Endometrial microvascular endothelial cells (primary cell): Measurements from ENCODE around the gene FAM200B. TPM values are rescaled to one million over a fixed set of nuclear protein-coding genes. Genes with fewer than 3 reads are reported as not detected.

ENCODE experiments used
- in situ Hi-C: cut with HindIII; loops from 2 replicates; pipeline ENCODE4 v1.10.0; 2017; ENCODE audit warnings: low sequenced_read_pairs, low pct_unique_long_range_greater_than_20kb; ENCODE audit errors: inconsistent ontology term
- total RNA-seq: library from RNA; depleted of rRNA; stranded (reverse); fragments of >200 nt; gene quantifications from one replicate; pipeline ENCODE4 v1.2.3, GENCODE V29; 2015; ENCODE audit errors: inconsistent ontology term

Gene FAM200B
- total RNA-seq, 1 donor from 2014 or later = 61.6 TPM

DNA sequence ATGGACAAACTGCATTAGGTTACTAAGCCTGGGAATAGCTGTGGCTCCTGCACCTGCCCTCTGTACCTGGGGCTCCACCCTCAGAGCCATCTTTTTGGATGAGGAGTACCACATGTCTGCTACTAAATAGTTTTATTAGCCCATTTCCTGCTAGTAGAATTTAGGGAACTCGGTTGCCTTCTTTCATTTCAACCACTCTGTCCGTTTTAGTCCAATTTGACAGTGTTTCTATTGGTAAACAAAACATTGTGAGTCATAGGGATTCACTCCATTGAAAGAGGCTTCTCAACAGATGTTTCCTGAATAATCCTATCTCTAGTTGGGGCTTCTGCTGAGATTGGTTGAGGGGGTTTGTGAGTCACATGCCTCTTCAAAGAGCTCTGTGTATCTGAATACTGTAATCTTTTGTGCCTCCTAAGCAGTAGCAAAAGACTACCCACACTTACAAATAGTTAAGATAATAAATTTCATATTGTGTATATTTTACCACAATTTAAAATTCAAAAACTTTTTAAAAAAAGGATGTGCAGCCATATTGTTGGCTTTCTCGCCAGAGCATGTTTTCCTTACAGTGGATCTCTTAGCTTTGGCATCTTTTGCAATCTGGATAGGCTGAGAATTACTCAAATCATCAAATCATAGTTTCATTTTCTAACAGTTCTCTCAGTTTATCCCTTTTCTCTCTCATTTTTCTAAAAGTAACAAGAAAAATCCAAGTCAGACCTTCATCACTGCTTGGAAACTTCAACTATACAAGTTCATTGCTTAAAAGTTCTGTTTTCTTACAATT lies 9.9 kb downstream of the FAM200B start:
- in situ Hi-C loops = no loop called here

DNA sequence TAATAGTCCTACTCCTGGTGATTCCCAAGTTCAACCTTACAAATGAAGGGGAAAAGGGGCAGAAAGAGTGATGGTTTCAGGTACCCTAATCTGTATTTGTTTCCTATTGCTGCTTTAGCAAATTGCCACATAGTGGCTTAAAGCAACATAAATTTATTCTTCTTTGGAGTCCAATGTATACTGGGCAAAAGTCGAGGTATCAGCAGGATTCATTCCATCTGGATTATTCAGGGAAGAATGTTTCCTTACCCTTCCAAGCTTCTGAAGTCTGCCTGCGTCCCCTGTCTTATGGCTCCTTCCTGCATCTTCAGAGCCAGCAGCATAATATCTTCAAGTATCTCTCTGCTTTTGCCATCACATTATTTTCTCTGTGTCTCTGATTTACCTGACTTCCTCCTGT lies 11.0 kb downstream of the FAM200B start:
- in situ Hi-C loops = no loop called here

DNA sequence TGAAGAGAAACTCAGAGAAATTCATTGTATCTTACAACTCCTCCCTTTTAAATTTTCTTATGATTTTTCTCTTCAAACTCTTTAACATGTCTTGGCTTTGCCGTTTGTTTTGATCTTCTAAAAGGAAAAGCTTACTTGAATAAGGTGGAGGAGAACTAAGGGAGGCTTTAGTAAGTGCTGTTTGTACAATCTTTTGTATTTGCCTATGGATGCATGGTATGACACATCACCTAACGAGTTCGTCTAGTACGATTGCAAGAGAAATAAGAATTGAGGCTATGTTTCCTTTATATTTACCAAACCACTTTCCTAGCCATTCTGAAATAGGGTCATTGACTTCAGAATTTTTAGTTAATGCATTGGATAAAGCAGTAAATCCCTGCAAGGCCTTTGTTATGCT lies 12.8 kb downstream of the FAM200B start:
- in situ Hi-C loops = no loop called here

DNA sequence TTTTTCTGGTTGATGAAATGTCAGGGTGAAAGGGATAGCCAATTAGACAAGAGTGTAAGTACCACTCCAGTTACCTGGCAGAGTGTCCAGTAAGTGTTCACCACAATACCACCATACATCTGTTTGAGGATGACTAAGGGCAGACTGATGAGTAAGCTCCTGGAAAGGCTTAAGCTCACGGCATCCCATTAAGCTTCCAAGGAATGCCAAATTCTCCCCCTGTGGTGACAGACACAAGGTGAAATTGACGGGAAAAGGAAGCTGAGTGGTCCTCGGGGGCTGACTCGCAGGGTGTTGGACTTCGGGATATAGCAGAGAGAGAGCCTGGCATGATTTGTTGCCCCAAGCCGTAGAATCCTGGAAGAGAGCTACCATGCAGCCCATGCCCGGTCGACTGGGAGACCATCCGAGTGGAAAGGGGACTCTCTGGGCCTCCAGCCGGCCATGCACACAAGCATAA lies 13.6 kb downstream of the FAM200B start:
- in situ Hi-C loops = no loop called here

DNA sequence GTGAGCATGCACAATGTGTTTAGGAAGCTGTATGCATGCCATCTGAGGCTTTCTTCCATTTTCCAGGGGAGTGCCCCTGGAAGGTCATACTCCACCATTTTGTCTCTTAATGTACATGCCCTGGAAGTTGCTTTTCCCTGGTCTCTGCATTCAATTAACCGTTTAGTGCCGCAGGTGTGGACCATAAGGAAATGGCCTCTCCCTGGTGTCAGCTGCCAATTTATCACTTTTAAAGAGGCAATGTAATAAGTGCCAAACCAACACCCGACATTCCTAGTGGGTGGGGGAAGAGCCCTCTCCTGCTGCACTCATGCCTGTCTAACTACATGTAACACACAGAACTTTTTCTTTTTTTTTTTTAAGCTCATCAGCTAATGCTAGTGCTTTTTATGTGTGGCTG lies 14.1 kb downstream of the FAM200B start:
- in situ Hi-C loops = no loop called here

DNA sequence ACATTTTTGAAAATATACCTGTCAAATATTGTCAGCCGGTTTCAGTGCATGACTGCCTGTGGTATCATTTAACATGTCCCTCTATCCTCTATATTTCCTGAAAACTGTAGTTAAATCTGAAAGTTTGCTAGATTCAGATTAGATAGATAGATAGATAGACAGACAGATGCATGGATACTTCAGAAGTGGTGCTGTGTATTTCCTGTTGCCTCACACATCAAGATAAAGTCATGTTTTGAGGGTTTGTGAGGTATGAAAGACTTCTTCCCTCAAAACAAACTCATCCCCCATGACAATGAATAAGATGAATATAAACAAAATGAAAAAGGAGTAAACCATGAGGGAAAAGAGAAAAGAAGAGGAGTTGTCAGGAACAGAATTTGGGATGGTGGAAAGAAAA lies 15.2 kb downstream of the FAM200B start:
- in situ Hi-C loops = no loop called here

DNA sequence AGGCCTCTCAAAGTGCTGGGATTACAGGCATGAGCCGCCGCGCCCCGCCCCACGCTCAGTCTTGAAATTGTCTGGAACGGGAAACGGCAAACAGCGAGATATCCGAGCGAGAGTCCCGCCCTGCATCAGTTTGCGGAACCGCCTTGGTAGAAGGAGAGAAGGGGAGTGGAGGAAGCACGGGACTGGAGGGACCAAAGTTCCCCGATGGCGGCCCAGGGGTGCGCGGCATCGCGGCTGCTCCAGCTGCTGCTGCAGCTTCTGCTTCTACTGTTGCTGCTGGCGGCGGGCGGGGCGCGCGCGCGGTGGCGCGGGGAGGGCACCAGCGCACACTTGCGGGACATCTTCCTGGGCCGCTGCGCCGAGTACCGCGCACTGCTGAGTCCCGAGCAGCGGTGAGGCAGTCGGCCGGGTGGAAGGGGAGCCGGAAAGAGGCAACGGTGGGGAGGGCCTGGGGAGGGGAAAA lies 21.3 kb downstream of the FAM200B start, which contains the start of gene BST1:
TSS of gene BST1 (plus strand) at position 125 of the 463 bp plus-strand sequence. CDS start at position 205, 80 bp downstream.
- in situ Hi-C loops = no loop called here

DNA sequence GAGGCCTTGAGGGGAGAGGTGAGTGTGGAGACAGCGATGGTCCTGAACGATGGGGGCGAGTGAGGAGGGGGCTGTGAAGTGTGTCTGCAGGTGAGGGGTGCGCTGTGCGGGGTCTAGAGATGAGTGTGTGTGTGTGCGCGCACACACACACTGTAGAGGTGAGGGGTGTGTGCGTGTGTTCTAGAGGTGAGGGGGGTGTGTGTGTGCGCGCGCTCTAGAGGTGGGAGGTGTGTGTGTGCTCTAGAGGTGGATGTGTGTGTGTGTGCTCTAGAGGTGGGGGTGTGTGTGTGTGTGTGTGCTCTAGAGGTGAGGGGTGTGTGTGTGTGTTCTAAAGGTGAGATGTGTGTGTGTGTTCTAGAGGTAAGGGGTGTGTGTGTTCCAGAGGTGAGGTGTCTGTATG lies 21.8 kb downstream of the FAM200B start:
- in situ Hi-C loops = no loop called here

DNA sequence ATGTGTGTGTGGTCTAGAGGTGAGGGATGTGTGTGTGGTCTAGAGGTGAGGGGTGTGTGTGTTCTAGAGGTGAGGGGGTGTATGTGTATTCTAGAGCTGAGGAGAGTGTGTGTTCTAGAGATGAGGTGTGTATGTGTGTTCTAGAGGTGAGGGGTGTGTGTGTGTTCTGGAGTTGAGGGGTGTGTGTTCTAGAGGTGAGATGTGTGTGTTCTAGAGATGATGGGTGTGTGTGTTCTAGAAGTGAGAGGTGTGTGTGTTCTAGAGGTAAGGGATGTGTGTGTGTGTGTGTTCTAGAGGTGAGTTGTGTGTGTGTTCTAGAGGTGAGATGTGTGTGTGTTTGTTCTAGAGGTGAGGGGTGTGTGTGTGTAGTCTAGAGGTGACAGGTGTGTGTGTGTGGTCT lies 22.5 kb downstream of the FAM200B start:
- in situ Hi-C loops = no loop called here

DNA sequence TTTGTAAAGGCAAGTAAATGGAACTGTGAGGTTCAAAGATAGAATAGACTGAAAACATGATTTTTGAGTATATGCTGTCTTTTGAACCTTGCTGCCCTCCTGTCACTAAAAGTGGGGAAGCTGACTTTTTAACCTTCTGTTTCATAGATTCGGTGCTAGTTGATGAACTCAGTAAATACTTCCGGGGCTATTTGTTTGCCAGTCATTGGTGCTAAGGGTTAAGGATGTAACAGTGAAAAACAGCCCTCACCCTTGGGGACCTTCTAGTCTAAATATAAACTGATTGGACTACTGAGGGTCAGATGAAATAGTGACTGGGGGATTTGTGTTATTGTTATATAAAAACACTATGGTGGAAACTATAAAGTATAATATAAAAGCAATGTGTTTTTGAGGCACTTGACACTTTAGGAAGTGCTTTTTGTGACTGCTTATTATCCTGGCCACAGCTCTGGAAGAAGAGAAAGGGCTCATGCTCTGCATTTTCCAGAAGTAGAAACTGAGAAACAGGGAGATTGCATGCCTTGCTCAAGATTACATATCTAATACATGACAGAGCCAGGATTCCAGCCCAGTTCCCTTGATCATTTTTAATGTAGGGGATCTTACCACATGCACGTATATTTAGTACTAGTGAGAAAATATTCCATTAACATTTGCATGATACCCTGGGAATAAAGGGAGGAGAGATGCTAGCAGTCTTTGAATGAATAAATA lies 25.2 kb downstream of the FAM200B start:
- in situ Hi-C loops = no loop called here

DNA sequence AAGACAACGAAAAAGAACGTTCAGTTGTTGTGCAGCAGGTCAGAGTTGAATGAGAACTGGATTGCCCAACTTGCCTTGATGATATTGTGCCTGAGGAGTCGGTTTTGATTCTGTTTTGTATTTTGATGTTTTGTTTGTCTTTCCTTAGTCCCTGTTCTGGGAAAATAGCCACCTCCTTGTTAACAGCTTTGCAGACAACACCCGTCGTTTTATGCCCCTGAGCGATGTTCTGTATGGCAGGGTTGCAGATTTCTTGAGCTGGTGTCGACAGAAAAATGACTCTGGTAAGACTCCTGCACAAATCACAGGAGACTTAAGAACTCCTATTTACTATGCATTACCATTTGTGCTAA lies 25.7 kb downstream of the FAM200B start:
- in situ Hi-C loops = no loop called here

DNA sequence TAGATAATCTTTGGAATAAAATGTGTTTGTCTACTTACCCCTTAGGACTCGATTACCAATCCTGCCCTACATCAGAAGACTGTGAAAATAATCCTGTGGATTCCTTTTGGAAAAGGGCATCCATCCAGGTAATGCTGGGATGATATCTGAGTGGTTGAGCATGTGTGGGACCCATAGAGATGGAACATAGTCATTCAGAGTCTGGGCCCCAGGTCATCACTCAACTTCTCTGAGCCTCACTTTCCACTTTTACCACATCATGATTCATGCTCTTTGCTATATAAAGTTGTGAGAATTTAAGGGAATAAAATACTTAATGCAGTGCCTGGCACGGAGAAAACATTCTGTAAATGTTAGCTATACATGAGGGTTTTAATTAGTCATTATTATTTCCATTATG lies 30.1 kb downstream of the FAM200B start:
- in situ Hi-C loops = no loop called here

DNA sequence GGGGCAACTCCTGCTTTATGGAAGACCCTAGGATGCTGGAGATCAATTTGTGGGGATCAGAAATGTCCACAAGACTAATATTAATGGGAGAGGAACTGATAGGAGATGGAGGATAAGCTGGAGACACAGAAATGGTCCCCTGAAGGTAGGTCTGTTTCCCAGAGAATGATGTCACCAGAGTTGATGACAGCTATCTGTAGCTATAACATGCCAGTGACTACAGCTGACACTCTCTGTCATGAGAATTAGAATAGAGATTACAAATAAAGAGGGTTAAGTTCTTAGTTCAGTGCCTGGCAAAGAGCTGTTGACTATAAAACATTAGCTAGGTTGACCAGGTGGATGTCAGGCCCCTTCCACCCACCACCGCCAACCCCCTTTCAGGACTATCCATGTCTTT lies 30.6 kb downstream of the FAM200B start:
- in situ Hi-C loops = no loop called here

DNA sequence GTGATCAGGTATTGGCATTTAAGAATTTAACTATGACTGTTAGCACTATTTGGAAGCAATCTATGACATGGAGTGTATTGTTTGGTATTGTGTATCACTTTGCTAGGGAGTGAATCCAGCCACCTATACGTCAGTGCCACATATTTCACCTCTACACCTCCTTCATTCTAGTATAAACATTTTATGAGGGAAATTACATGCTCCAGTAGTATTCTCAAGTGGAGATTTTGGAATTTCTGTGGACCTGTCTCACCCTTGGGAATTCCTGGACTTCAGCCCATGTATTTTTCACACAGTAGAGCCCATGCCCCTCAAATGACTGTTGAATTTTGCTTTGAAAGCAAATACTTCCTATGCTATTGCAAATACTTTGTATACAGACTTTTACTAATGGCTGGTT lies 32.5 kb downstream of the FAM200B start:
- in situ Hi-C loops = no loop called here

DNA sequence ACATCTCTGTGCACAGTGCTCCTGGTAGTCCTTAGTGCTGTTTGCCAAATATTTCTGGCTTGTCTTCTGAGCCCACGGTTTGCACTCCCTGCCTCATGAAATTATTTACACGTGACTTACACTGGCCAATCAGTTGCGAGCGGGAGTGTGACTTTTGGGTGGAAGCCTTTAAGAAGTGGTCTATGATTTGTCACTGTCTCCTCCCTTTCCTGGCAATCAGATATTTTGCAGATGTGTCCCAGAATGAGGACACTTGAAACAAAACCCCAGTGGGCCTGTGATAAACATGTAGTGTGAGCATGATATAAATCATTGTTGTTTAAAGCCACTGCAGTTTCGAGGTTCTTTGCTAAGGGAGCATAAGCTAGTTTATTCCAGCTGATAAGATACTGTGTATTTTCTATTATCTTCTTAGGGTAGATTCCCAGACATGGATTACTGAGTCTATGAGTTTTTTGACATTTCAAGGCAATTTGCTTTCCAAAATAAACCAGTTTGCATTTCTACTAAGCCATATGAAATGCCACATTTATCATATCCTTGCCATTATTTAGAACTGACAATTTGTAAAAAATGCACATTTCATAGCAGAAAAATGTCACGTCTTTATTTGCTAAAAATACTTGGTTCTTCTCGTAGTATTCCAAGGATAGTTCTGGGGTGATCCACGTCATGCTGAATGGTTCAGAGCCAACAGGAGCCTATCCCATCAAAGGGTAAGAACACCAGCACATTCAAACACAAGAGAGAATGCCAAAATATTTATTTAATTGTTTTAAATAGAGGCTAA lies 33.2 kb downstream of the FAM200B start:
- in situ Hi-C loops = no loop called here

DNA sequence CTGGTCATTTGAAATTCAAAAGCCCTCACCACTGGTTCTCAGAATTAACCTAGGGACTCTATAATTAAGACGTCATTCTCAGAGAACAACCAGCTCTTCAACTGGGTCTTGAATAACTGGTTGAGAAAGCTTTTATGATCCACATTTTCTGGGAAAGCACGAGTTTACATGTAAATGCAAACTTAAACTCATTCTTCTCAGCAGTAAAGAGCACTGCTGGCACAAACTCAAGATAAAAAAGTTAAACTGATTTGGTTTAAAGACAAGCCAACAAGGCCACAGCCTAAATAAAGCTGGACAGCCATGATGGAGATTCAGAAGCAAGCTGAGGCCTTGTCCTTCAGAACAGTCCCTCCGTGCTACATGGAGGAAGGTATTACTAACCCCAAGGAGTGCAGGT lies 34.5 kb downstream of the FAM200B start:
- in situ Hi-C loops = no loop called here

DNA sequence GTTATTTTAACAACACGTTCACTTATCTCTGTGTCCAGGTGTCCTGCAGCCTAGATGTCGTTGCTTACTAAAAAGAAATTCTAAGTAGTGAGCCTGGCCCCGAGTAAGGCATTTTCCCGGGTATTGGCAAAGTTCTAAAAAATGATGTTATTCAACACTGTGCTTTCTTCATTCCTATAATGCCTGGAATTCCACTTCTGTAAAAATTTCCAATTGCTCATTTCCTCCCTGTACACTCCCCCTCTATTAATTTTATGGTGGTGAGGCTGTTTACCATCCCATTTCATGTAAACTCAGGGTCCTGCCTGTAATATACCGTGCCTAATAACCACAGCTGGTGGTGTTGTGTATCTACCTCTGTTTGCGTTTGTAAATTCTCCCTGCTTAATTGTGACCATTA lies 35.5 kb downstream of the FAM200B start:
- in situ Hi-C loops = no loop called here

DNA sequence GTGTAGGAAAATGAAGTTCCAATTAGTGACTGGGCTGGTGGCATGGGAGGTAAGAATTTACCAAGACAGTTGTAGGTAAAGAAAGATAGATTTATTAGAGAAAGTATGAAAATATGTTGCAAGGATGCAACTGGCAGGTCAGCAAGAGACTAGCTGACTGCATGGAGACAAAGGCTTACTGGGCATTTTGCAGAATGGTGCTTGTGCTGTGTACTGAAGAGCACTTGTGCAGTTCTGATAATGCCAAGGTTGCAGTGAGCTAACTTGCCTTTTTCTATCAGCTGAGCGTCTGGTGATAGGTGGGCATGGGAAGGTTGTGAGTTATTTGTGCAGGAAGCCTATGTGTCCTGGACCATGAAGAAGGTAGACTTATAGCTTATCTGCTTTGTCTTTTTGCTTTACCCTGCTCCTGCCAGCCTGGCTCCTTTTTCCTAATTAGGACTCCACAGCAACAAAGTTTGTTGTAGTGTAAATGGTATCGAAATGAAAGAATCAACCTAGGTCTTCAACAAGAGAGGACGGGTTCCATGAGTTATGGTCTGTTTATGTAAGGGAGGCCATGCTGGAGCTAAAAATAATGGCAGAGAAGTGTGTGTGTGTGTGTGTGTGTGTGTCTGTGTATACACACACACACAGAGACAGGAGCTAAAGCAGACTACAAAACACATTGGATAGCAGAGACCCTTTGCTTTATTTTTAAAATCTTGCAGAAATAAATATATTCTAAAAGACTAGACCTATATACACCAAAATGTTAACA lies 36.2 kb downstream of the FAM200B start:
- in situ Hi-C loops = no loop called here

DNA sequence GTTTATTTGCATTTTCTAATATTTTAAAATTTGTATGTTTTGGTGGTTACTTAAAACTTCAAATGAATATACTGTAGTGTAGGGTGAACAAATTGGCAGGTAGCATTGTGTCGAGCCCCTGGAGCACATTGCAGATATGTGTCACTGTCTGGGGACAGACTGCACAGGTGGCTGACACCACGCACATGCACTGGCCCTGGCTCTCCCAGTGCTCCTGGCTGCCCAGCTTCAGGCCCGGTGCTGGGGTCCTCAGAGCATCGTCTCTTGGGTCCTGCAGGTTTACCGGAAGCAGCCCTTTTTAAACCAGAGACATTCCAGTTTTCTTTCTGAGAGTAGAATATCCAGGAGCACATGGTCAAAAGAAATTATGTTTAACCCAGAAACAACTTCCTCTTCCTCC lies 36.8 kb downstream of the FAM200B start:
- in situ Hi-C loops = no loop called here
